GM18505 (cell line): ENCODE data around the gene TCTN2.

Experiments
- ATAC-seq: cut with Tn5 transposase; IDR thresholded peaks from one replicate; pipeline ENCODE4 v1.9.1; 2021; ENCODE audit not compliant: unreplicated experiment
- POLR2A ChIP-seq: IDR thresholded peaks from 4 replicates; pipeline ENCODE4 v1.6.1; 2011; ENCODE audit warnings: borderline replicate concordance; ENCODE audit not compliant: insufficient read depth, insufficient read length; ENCODE audit errors: extremely low read depth

The TCTN2 gene

DNA sequence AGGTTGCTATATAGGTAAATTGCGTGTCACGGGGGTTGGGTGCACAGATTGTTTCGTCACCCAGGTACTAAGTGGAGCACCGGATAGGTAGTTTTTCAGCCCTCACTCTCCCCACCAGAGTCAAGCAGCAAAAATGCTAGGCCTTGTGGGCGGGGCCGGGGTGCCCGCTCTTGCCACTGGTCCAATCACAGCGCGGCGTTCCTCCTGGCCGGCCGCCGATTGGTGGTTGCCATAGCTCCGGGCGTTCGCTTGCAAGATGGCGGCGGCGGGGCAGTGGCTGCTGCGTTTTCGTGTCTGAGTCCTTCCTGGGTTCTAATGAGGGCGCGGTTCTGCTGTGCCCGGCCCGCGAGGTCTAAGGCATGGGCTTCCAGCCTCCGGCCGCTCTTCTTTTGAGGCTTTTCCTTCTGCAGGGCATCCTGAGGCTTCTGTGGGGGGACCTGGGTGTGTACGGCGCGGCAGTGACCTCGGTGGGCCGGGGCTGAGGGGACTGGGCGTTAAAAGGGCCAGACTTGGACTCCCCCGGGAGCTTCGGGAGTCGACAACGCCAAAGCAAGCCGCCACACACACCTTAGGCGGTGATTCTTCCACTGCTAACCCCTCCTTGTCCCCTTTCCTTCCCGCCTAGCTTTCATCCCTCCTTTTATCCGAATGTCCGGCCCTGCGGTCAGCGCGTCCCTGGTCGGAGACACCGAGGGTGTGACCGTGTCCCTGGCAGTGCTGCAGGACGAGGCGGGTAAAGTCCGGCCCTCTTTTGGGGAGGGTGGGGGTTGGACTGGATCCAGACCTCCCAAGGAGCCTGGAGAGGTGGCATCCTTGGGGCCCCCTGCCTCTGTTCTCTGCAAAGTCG, at the start of gene TCTN2:
Gene TCTN2 (plus strand): TSS at position 232 of the 847 bp plus-strand sequence. CDS start 128 bp downstream, at position 360.
- ATAC-seq = peak; percentile 97
- TF ChIP-seq POLR2A = peak; percentile 30

GRCh38 chr12:123621619-123622530, 49.0 kb upstream of the TCTN2 start:
- no peak for TF ChIP-seq POLR2A
- no peak for ATAC-seq

DNA sequence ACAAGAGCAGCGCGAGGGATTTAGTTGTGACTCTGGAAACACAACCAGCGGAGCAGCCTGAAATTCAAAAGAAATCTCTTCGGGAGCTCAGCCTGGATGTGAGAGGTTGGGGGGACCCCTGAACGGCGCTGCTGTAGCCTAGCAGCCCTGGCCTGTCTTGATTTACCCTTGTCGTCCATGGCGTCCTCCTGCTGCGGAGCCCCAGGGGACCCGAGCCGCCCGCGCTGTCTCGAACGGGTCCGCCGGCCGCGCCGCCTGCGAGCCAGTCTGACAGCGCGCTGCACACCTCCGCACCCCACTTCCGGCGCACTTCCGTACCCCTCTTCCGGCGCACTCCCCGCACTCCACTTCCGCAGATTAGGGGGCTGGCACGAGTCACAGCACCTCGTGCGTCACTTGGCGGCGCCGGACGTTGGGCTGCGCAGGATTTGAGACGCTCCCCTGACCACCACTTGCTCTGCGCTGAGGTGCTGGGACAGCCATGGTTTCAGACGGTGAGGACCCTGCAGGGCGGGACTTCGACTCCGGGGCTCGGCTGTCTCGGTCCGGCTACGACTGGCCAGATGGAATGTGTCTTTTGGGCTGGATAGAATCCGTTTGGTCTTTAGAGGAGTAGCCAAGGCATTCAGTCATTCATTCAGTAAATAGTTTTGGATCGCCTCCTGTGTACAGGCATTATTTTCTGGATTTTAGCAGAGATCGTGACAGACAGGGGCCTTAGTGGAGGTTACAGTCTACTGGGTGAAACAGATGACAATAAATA, 37.4 kb upstream of the TCTN2 start, which contains the start of the genes EIF2B1 and GTF2H3:
Gene EIF2B1 (minus strand): TSS at position 308 of the 763 bp plus-strand sequence. CDS start 129 bp downstream, at position 179.
Gene GTF2H3 (plus strand): TSS at position 451 of the 763 bp plus-strand sequence. CDS start 31 bp downstream, at position 482.
- ATAC-seq = peak; percentile 93
- TF ChIP-seq POLR2A = peak; percentile 99

DNA sequence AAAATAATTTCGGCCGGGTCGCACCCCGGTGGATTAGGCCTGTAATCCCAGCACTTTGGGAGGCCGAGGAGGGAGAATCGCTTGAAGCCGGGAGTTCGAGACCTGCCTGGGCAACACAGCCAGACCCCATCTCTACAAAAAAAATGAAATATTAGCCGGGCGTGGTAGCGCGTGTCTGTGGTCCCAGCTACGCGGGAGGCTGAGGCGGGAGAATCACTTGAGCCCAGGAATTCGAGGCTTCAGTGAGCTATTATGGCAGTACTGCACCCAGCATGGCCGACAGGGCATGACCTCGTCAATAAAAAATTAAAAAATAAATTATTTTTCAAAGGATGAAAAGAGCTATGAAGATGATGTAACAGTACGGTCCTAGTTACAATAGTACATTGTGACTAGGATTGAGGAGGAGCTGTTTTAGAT, 36.8 kb upstream of the TCTN2 start:
- no peak for TF ChIP-seq POLR2A
- no peak for ATAC-seq

- ATAC-seq = no peak
- TF ChIP-seq POLR2A = no peak
Observed at GRCh38 chr12:123643911-123644310, 27.0 kb upstream of the TCTN2 start.

DNA sequence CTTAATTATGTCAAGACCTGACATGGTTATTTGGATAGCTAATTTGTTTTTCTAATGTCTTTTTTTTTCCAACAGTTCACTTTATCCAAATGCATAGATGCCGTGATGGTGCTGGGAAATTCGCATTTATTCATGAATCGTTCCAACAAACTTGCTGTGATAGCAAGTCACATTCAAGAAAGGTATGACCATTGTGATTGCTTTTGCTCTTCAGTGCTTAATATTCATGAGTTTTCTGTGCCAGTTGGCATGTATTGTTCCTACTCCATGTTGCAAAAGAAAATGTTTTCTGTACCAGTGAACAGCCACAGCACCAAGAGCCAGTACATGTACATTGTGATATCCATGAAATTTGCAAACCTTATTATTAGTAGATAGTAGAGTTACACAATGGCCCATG, 25.5 kb upstream of the TCTN2 start:
- no peak for ATAC-seq
- no peak for TF ChIP-seq POLR2A

GRCh38 chr12:123645878-123646277, 25.0 kb upstream of the TCTN2 start:
- ATAC-seq = no peak
- TF ChIP-seq POLR2A = no peak

- ATAC-seq = no peak
- TF ChIP-seq POLR2A = no peak
Observed at GRCh38 chr12:123648401-123648800, 22.5 kb upstream of the TCTN2 start.

DNA sequence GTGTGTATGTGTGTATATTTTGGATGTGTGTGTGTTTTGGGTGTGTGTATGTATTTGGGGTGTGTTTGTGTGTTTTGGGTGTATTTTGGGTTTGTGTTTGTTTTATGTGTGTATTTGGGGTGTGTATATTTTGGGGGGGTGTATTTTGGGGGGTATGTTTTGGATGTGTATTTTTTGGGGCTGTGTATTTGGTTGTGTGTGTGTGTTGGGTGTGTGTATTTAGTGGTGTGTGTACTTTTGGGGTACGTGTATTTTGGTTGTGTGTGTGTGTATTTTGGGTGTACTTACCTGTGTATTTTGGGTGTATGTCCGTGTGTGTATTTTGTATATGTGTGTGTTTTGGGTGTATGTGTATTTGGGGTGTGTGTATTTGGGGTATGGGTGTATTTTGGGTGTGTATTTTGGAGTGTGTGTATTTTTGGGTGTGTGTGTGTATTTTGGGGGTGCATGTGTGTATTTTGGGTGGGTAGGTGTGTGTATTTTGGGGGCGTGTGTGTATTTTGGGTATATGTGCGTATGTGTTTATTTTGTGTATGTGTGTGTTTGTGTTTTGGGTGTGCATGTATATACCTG, 16.7 kb upstream of the TCTN2 start:
- ATAC-seq = no peak
- TF ChIP-seq POLR2A = no peak

DNA sequence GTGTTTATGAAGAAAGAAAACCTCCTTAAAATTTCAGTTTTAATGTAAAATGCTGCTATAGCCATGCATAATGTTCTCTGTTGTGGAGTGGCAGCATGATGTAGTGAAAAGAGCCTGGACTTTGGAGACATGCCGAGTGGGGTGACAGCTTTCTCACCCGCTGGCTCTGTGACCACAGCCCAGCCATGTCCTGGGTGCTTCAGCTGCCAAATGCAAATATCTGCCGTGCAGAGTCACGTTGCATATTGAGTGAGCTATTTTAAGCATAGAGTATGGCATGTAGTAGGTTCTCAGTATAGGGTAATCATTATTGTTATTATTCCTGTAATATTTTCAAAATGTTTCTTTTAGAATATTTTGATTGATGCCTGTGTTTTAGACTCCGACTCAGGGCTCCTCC, 15.5 kb upstream of the TCTN2 start:
- ATAC-seq = no peak
- no peak for TF ChIP-seq POLR2A

GRCh38 chr12:123656392-123656791, 14.5 kb upstream of the TCTN2 start:
- no peak for ATAC-seq
- no peak for TF ChIP-seq POLR2A

GRCh38 chr12:123657211-123657610, 13.7 kb upstream of the TCTN2 start:
- TF ChIP-seq POLR2A = no peak
- no peak for ATAC-seq
